Neural progenitor cell (in vitro differentiated cells): ENCODE measurements around the gene ATXN10.

Experiments used
- CTCF ChIP-seq: fragments of 200-600 bp; sonication (generic); IDR thresholded peaks from 2 replicates; pipeline ENCODE4 v1.5.1; 2017; ENCODE audit warnings: antibody characterized with exemption, mild to moderate bottlenecking
- EZH2 ChIP-seq: fragments of 200-600 bp; sonication (generic); IDR thresholded peaks from 2 replicates; pipeline ENCODE4 v1.6.1; 2017; ENCODE audit warnings: antibody characterized with exemption, mild to moderate bottlenecking, moderate library complexity

DNA sequence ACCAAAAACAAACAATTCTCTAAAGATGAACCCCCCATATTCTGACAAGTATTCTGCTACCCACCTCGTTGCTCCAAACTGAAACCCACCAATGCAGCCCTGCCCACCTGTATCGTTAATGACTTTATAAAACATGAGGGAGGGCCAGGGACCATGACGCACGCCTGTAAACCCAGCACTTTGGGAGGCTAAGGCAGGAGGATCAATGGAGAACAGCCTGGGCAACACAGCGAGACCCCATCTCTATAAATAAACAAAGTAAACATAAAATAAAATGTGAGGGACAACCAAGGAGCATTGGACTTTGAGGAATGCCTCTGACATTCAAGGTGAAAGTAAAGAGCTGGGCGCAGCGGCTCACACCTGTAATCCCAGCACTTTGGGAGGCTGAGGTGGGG, 39.8 kb upstream of the ATXN10 start:
- TF ChIP-seq CTCF: no peak
- no peak for TF ChIP-seq EZH2
